Heart right ventricle (tissue), 16 donors: Measurements from ENCODE around the gene NUSAP1. TPM values are rescaled to one million over a fixed set of nuclear protein-coding genes. Genes with fewer than 3 reads are reported as not detected.
A peak's percentile ranks its signal among the peaks of the same experiment; 100 is the strongest.

ENCODE experiments used
- ATAC-seq, 8 donors: fragments of 200-7000 bp; cut with Tn5 transposase; one replicate each; pipeline ENCODE4 v1.9.1; 2020; ENCODE audit warnings: mild to moderate bottlenecking in 8 of 8, moderate library complexity in 8 of 8, moderate number of reproducible peaks in 1 of 8
- DNase-seq, 2 donors: peaks; one replicate each; pipeline ENCODE4 v3.0.0-alpha.2; 2020
- H3K27ac ChIP-seq, 10 donors: fragments of 200-600 bp; sonication (generic) in 2 of 10; one replicate each; pipeline versions ENCODE4 v1.5.0 to v1.8.0; 2020 to 2022; ENCODE audit warnings: mild to moderate bottlenecking in 3 of 10
- H3K27me3 ChIP-seq, 7 donors: fragments of 200-600 bp; one replicate each; pipeline ENCODE4 v1.8.0; 2021 to 2022; ENCODE audit warnings: mild to moderate bottlenecking in 2 of 7
- H3K36me3 ChIP-seq, 9 donors: fragments of 200-600 bp; sonication (generic) in 1 of 9; one replicate each; pipeline versions ENCODE4 v1.5.0 to v1.8.0; 2020 to 2022; ENCODE audit warnings: mild to moderate bottlenecking in 2 of 9
- H3K4me1 ChIP-seq, 9 donors: fragments of 200-600 bp; sonication (generic) in 1 of 9; one replicate each; pipeline versions ENCODE4 v1.5.0 to v1.8.0; 2020 to 2022; ENCODE audit warnings: mild to moderate bottlenecking in 4 of 9
- H3K4me3 ChIP-seq, 10 donors: fragments of 200-600 bp; sonication (generic) in 2 of 10; one replicate each; pipeline versions ENCODE4 v1.5.0 to v1.8.0; 2020 to 2022; ENCODE audit warnings: mild to moderate bottlenecking in 7 of 10, moderate library complexity in 2 of 10
- H3K9me3 ChIP-seq, 11 donors: fragments of 200-600 bp in 10 of 11; sonication (generic) in 2 of 11; one replicate each; pipeline versions ENCODE4 v1.5.0 to v1.8.0; 2013 to 2022; ENCODE audit warnings: mild to moderate bottlenecking in 2 of 11, control low read depth in 1 of 11, moderate library complexity in 1 of 11
- CTCF ChIP-seq, 9 donors: fragments of 200-600 bp; sonication (generic) in 2 of 9; IDR thresholded peaks; one replicate each; pipeline versions ENCODE4 v1.5.0 to v1.8.0; 2021 to 2022; ENCODE audit warnings: antibody characterized with exemption in 9 of 9, mild to moderate bottlenecking in 5 of 9, moderate library complexity in 1 of 9
- WGBS, 2 donors: extraction: QIAGEN DNeasy Blood & Tissue Kit; methylation state at CpG; one replicate each; pipeline ENCODE4 v1.1.7; 2013; ENCODE audit warnings: inconsistent platforms in 1 of 2; 5-methylcytosine and 5-hydroxymethylcytosine counted together
- intact Hi-C, 10 donors: fragments of 100-400 bp; cut with DNase I; formaldehyde crosslinking; loops; one replicate each; pipeline versions ENCODE4 v1.11.1 to v1.14.2; 2022
- polyA plus RNA-seq, 2 donors: library from polyadenylated mRNA; stranded (reverse); fragments of 200-250 nt; gene quantifications; one replicate each; pipeline ENCODE4 v1.2.3, GENCODE V29; 2013
- total RNA-seq, 10 donors: library from RNA; stranded (reverse); fragmentation: NEBNext Ultra II Directional in 3 of 10; extraction: Animal tissue kit (Norgen Biotek cat#: 25700) in 3 of 10; gene quantifications; one replicate each; pipeline versions ENCODE4 v1.2.1 to v1.2.4, GENCODE V29; 2021 to 2023
- donor health status: Arrhythmogenic right ventricular cardiomyopathy.
- donor health status: ischemic (EF 13 %, LVEDD 7.1; RV severe dilation, severe dysfunction).
- donor health status: healthy with polysubstance abuse.
- donor health status: DM: no; HTN: yes; CAD: no.
- donor health status: DM: no; HTN: no; CAD: no.
- donor health status: ischemic (EF 25% LVEDD 6.9; RV normal size, moderate dysfunction).
- donor health status: ischemic (EF 25% LVEDD 5.7; RV mildly dilated, moderate dysfunction).
- donor health status: healthy.
- donor health status: DM: yes; HTN: yes; CAD: no.
- donor health status: Ischemic cardiomyopathy.
- donor health status: ischemic (EF 35%, LVEDD 5.7; RV mildly dilated, moderate dysfunction).
- donor health status: nonischemic (EF 11% LVEDD 7.7; RV severe dilation, severe dysfunction).
- donor health status: DM: yes; HTN: yes; CAD: no.
- donor health status: PGD.
- donor health status: ischemic (EF 29% LVEDD 5.4; RV normal size, mild dysfunction).
- donor health status: nonischemic (EF 23%, LVEDD 6.1; RV moderate dilation, normal function).

The NUSAP1 gene
- total and polyA plus RNA-seq, 12 donors = 0.66 to 16.6 (median 1.2) TPM

GRCh38 chr15:41394924-41395323 is 62.2 kb downstream of the NUSAP1 start:
- H3K4me3 ChIP-seq = no peak overlapping the region
- H3K27ac ChIP-seq = no peak overlapping the region
- intact Hi-C loops = no loop called here
- H3K4me1 ChIP-seq = peaks cover 0 to 14% (median 0%) of the 10 kb centered on the region in 9 donors
- no peak for ATAC-seq
- TF ChIP-seq CTCF (IDR thresholded peaks at IDR 0.05) = no peak
- no peaks in the 10 kb centered on the region for H3K9me3 ChIP-seq
- DNase-seq = no peak
- H3K36me3 ChIP-seq = peaks cover 0 to 76% (median 36%) of the 10 kb centered on the region in 9 donors
- WGBS, 2 donors = 97 to 98% methylated on average over 4 of the region's 4 CpGs
- no peaks in the 10 kb centered on the region for H3K27me3 ChIP-seq

GRCh38 chr15:41396111-41396510 is 63.4 kb downstream of the NUSAP1 start:
- ATAC-seq = no peak
- intact Hi-C loops = no loop called here
- H3K9me3 ChIP-seq = no peaks in the 10 kb centered on the region
- TF ChIP-seq CTCF (IDR thresholded peaks at IDR 0.05) = no peak
- no peak overlapping the region for H3K27ac ChIP-seq
- 89 to 91% methylated on average over 3 of the region's 3 CpGs for WGBS, 2 donors
- H3K27me3 ChIP-seq = no peaks in the 10 kb centered on the region
- H3K36me3 ChIP-seq = peaks cover 0 to 64% (median 33%) of the 10 kb centered on the region in 9 donors
- H3K4me3 ChIP-seq = no peak overlapping the region
- peaks cover 0 to 18% (median 0%) of the 10 kb centered on the region in 9 donors for H3K4me1 ChIP-seq
- DNase-seq = no peak

GRCh38 chr15:41401904-41402267 is 69.2 kb downstream of the NUSAP1 start:
- no peaks in the 10 kb centered on the region for H3K9me3 ChIP-seq
- no peak for DNase-seq
- H3K4me1 ChIP-seq = peaks cover 0 to 21% (median 9%) of the 10 kb centered on the region in 9 donors
- WGBS, 2 donors = 7 to 9% methylated on average over 9 of the region's 9 CpGs
- H3K27me3 ChIP-seq = no peaks in the 10 kb centered on the region
- TF ChIP-seq CTCF (IDR thresholded peaks at IDR 0.05) = no peak
- peak in 7 of 8 donors; percentile 5 to 40 (median 26) for ATAC-seq
- H3K36me3 ChIP-seq = peaks cover 0 to 6% (median 0%) of the 10 kb centered on the region in 9 donors
- peak overlapping the region in 9 of 10 donors; percentile 64 to 97 (median 87) for H3K27ac ChIP-seq
- H3K4me3 ChIP-seq = peak overlapping the region; percentile 56 to 98 (median 85)
- intact Hi-C loops = loop anchor here in 1 of 10 donors (1.0 kb wide), 1 partner anchor 16 kb away; no protein-coding TSS in a partner anchor

GRCh38 chr15:41407341-41407740 is 74.7 kb downstream of the NUSAP1 start:
- Histone ChIP-seq H3K27ac (peak overlapping the region in 1 of 10 donors; percentile 26), H3K27me3 (no peaks in the 10 kb centered on the region), H3K36me3 (no peaks in the 10 kb centered on the region), H3K4me3 (no peak overlapping the region), H3K9me3 (no peaks in the 10 kb centered on the region), H3K4me1 (peaks cover 0 to 26% (median 0%) of the 10 kb centered on the region in 9 donors)
- ATAC-seq (no peak), DNase-seq (no peak)
- WGBS, 2 donors = 78 to 85% methylated on average over 5 of the region's 5 CpGs
- TF ChIP-seq CTCF (IDR thresholded peaks at IDR 0.05) = no peak
- intact Hi-C loops = no loop called here
